ENCODE measurements around the gene DPP7. TPM values are rescaled to one million over a fixed set of nuclear protein-coding genes. Genes with fewer than 3 reads are reported as not detected.

Gene DPP7
- total and polyA plus RNA-seq, 2 experiments from 2014 or later, result 206 to 544 TPM

DNA sequence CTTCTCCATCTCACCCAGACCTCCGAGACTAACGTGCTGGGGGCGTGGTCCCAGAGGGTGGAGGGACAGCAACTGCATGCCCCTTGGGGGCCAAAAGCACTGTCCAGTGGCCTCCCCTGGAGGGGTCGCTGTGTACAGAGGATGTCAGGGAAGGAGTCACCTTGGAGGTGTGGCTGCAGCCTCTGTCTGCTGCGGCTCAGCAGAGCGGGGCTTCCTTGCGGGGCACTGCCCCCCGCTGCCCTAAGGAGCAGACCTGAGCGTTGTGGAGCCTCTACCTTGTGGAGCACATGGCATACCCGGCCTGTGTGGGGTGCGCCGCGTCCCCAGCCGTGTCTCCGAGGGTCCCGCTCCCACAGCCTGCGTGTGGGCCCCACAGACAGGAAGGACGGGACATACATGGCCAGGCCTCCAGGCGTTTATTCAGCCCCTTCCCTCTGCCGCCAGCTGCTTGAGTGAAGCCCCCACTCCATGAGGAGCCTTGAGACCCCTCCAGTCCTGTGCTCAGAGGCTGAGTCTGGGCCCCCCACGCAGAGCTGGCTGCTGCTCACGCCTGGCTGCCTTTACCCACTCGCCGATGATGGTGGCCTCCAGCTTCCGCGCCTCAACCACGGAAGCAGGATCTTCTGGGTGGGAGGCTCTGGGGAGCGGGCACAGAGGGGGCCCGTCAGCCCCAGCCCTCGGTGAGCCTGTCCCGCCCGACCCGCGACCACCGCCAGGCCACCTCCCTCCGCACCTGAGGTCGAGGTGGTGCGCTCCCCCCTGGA, 4.2 kb downstream of the DPP7 start:
- peaks cover 10% of the 10 kb centered on the region for H3K4me1 ChIP-seq (ENCODE audit: insufficient read depth)
- H3K4me3 ChIP-seq, result no peak overlapping the region
- H3K4me2 ChIP-seq, result no peak overlapping the region
- no peak overlapping the region for H3K27ac ChIP-seq
- H3K9me3 ChIP-seq (ENCODE audit: low read depth), result no peaks in the 10 kb centered on the region
- no peaks in the 10 kb centered on the region for H3K9me2 ChIP-seq (replicated peaks; ENCODE audit: insufficient read depth)
- WGBS (ENCODE audit: low lambda C conversion rate, missing lambda C conversion rate), result 94% methylated on average over 30 of the region's 38 CpGs
- no peaks in the 10 kb centered on the region for H3K27me3 ChIP-seq
- peaks cover 3% of the 10 kb centered on the region for H3K79me2 ChIP-seq
- no peak overlapping the region for H2AFZ ChIP-seq
- H3K36me3 ChIP-seq (replicated peaks; ENCODE audit: insufficient read depth, low read depth), result no peaks in the 10 kb centered on the region
- H4K20me1 ChIP-seq (ENCODE audit: insufficient read depth, poor library complexity, severe bottlenecking), result no peaks in the 10 kb centered on the region
- no peak for DNase-seq (ENCODE audit: low spot score)
- TF ChIP-seq, protein P1, sequence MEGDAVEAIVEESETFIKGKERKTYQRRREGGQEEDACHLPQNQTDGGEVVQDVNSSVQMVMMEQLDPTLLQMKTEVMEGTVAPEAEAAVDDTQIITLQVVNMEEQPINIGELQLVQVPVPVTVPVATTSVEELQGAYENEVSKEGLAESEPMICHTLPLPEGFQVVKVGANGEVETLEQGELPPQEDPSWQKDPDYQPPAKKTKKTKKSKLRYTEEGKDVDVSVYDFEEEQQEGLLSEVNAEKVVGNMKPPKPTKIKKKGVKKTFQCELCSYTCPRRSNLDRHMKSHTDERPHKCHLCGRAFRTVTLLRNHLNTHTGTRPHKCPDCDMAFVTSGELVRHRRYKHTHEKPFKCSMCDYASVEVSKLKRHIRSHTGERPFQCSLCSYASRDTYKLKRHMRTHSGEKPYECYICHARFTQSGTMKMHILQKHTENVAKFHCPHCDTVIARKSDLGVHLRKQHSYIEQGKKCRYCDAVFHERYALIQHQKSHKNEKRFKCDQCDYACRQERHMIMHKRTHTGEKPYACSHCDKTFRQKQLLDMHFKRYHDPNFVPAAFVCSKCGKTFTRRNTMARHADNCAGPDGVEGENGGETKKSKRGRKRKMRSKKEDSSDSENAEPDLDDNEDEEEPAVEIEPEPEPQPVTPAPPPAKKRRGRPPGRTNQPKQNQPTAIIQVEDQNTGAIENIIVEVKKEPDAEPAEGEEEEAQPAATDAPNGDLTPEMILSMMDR (IDR thresholded peaks at IDR 0.05; ENCODE audit: poor library complexity), result no peak
- TF ChIP-seq EZH2 (IDR thresholded peaks at IDR 0.05; ENCODE audit: borderline replicate concordance) (no peak), EZH2phosphoT487 (IDR thresholded peaks at IDR 0.05; ENCODE audit: low read depth, severe bottlenecking, unreplicated experiment) (no peak)

DNA sequence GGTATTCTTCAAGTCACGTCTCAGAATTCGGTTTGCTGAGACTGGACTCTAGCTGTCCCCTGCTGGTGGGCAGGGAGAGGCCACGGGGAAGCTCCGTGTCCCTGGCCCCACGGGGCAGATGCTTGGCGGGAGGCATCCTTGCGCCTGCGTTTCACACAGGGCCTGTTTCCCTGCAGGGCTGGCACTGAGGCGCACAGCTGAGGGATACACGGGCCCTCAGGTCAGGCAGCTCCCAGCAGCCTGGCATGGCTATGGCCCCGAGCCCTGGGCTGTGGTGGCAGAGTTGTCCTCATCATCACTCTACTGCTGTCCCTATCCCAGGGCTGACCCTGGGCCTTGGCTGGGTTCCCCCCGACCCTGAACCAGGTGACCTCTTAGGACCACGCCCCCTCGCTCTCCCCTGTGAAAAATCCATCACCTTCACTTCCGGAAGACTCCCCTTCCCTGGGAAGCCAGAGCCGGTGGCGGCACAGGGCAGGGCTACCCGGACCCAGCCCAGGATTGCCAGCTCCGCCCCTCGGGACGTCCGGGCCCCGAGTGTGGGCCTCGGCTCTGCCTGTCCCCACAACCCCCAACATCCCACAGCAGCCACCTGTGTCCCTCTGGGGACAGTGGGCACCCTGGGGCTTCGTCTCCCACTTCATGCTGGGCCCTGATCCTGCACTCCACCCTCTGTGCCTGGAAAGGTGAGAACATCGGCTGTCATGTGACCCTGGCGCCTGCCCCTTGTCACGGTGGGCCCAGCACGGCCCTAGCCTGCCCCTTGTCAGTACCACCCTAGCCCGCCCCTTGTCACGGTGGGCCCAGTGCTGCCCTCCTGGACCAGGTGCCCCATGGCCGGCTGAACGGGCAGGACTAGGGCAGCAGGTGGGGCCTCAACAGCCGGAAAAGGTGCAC, 5.0 kb downstream of the DPP7 start:
- peaks cover 3% of the 10 kb centered on the region for H3K79me2 ChIP-seq
- no peak overlapping the region for H3K4me2 ChIP-seq
- no peaks in the 10 kb centered on the region for H3K36me3 ChIP-seq (replicated peaks; ENCODE audit: insufficient read depth, low read depth)
- H3K4me1 ChIP-seq (ENCODE audit: insufficient read depth), result peaks cover 3% of the 10 kb centered on the region
- DNase-seq (ENCODE audit: low spot score), result no peak
- no peaks in the 10 kb centered on the region for H3K27me3 ChIP-seq
- no peaks in the 10 kb centered on the region for H4K20me1 ChIP-seq (ENCODE audit: insufficient read depth, poor library complexity, severe bottlenecking)
- no peak overlapping the region for H3K4me3 ChIP-seq
- no peaks in the 10 kb centered on the region for H3K9me2 ChIP-seq (replicated peaks; ENCODE audit: insufficient read depth)
- no peak overlapping the region for H2AFZ ChIP-seq
- H3K27ac ChIP-seq, result no peak overlapping the region
- H3K9me3 ChIP-seq (ENCODE audit: low read depth), result no peaks in the 10 kb centered on the region
- TF ChIP-seq EZH2phosphoT487 (IDR thresholded peaks at IDR 0.05; ENCODE audit: low read depth, severe bottlenecking, unreplicated experiment) (no peak), EZH2 (IDR thresholded peaks at IDR 0.05; ENCODE audit: borderline replicate concordance) (no peak)
- TF ChIP-seq, protein P1 (IDR thresholded peaks at IDR 0.05; ENCODE audit: poor library complexity), result no peak
- WGBS (ENCODE audit: low lambda C conversion rate, missing lambda C conversion rate), result 93% methylated on average over 32 of the region's 34 CpGs

DNA sequence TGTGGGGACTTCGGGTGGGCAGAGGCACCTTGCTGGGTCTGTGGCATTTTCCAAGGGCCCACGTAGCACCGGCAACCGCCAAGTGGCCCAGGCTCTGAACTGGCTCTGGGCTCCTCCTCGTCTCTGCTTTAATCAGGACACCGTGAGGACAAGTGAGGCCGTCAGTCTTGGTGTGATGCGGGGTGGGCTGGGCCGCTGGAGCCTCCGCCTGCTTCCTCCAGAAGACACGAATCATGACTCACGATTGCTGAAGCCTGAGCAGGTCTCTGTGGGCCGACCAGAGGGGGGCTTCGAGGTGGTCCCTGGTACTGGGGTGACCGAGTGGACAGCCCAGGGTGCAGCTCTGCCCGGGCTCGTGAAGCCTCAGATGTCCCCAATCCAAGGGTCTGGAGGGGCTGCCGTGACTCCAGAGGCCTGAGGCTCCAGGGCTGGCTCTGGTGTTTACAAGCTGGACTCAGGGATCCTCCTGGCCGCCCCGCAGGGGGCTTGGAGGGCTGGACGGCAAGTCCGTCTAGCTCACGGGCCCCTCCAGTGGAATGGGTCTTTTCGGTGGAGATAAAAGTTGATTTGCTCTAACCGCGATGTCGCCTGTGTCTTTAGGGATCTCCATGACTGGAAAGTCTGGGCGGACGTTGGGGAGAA, 5.8 kb downstream of the DPP7 start:
- Histone ChIP-seq H3K27me3 (no peaks in the 10 kb centered on the region), H2AFZ (no peak overlapping the region), H3K79me2 (no peaks in the 10 kb centered on the region), H3K4me1 (ENCODE audit: insufficient read depth) (no peaks in the 10 kb centered on the region), H4K20me1 (ENCODE audit: insufficient read depth, poor library complexity, severe bottlenecking) (no peaks in the 10 kb centered on the region), H3K4me3 (no peak overlapping the region), H3K9me3 (ENCODE audit: low read depth) (no peaks in the 10 kb centered on the region), H3K4me2 (no peak overlapping the region), H3K27ac (no peak overlapping the region), H3K36me3 (replicated peaks; ENCODE audit: insufficient read depth, low read depth) (no peaks in the 10 kb centered on the region), H3K9me2 (replicated peaks; ENCODE audit: insufficient read depth) (no peaks in the 10 kb centered on the region)
- no peak for TF ChIP-seq EZH2phosphoT487 (IDR thresholded peaks at IDR 0.05; ENCODE audit: low read depth, severe bottlenecking, unreplicated experiment)
- no peak for TF ChIP-seq EZH2 (IDR thresholded peaks at IDR 0.05; ENCODE audit: borderline replicate concordance)
- TF ChIP-seq, protein P1 (IDR thresholded peaks at IDR 0.05; ENCODE audit: poor library complexity), result no peak
- DNase-seq (ENCODE audit: low spot score), result no peak
- WGBS (ENCODE audit: low lambda C conversion rate, missing lambda C conversion rate), result 90% methylated on average over 29 of the region's 29 CpGs

All from hepatocyte (in vitro differentiated cells).